ENCODE data around the gene MRRF.

DNA sequence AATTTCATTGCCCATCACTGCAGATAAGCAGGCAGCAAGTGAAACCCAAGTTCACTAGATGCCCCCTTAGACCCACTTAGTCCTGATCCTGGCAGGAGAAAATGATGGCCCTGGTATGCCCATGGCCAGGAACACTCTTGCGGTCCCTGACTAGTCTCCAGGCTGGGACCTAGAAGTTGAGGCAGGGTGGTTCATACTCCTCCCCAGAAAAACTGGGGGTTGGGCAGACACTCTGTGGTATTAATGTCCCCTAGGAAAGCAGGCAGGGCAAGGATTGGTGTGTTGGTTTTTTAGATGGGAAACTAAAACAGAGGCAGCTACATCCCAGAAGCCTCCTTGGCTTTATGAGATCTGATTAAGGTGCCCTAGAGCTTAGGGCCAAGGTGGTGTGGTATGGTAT, 49.0 kb upstream of the MRRF start:
- TF ChIP-seq, protein P1, sequence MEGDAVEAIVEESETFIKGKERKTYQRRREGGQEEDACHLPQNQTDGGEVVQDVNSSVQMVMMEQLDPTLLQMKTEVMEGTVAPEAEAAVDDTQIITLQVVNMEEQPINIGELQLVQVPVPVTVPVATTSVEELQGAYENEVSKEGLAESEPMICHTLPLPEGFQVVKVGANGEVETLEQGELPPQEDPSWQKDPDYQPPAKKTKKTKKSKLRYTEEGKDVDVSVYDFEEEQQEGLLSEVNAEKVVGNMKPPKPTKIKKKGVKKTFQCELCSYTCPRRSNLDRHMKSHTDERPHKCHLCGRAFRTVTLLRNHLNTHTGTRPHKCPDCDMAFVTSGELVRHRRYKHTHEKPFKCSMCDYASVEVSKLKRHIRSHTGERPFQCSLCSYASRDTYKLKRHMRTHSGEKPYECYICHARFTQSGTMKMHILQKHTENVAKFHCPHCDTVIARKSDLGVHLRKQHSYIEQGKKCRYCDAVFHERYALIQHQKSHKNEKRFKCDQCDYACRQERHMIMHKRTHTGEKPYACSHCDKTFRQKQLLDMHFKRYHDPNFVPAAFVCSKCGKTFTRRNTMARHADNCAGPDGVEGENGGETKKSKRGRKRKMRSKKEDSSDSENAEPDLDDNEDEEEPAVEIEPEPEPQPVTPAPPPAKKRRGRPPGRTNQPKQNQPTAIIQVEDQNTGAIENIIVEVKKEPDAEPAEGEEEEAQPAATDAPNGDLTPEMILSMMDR (IDR thresholded peaks at IDR 0.05), result no peak
- no peak for TF ChIP-seq POLR2A (IDR thresholded peaks at IDR 0.05)

Measured in tibial nerve (tissue), 3 donors.